HepG2 (cell line): Measurements from ENCODE around the gene HSP90AB1. TPM values are rescaled to one million over a fixed set of nuclear protein-coding genes. Genes with fewer than 3 reads are reported as not detected.

ENCODE experiments used
- CHD4 ChIP-seq: fragments of 200-600 bp; sonication (generic); IDR thresholded peaks from 2 replicates; pipeline ENCODE4 v1.7.0; 2017; ENCODE audit warnings: mild to moderate bottlenecking, low read length, borderline replicate concordance
- ELK4 ChIP-seq: sonication (generic); formaldehyde crosslinking; IDR thresholded peaks from 2 replicates; pipeline ENCODE4 v1.9.0; 2021; ENCODE audit warnings: missing genetic modification reagents, borderline replicate concordance
- FOXC1 ChIP-seq: sonication (generic); formaldehyde crosslinking; IDR thresholded peaks from 2 replicates; pipeline ENCODE4 v1.8.0; 2022; ENCODE audit warnings: mild to moderate bottlenecking, missing genetic modification reagents, borderline replicate concordance
- IRF1 ChIP-seq: sonication (generic); formaldehyde crosslinking; IDR thresholded peaks from 2 replicates; pipeline ENCODE4 v1.4.0; 2020; ENCODE audit warnings: low read depth, mild to moderate bottlenecking, missing genetic modification reagents
- MAFK ChIP-seq, 2 experiments: IDR thresholded peaks in 1 of 2; conservative IDR thresholded peaks in 1 of 2; 2 replicates each; pipeline ENCODE4 v1.6.1; 2011; ENCODE audit warnings: improper control_type of control experiment in 2 of 2, low read length in 2 of 2
- MBNL3 ChIP-seq: fragments of 250-450 bp; sonication (Bioruptor Pico); conservative IDR thresholded peaks from 2 replicates; pipeline ENCODE4 v1.8.0; 2022; ENCODE audit warnings: mild to moderate bottlenecking, inconsistent platforms
- MLXIP ChIP-seq: sonication (generic); formaldehyde crosslinking; IDR thresholded peaks from 2 replicates; pipeline ENCODE4 v1.9.0; 2021; ENCODE audit warnings: missing genetic modification reagents, borderline replicate concordance
- MTF2 ChIP-seq: sonication (generic); formaldehyde crosslinking; IDR thresholded peaks from 2 replicates; pipeline ENCODE4 v1.5.0; 2020; ENCODE audit warnings: missing genetic modification reagents, borderline replicate concordance
- NKX3-1 ChIP-seq: sonication (generic); formaldehyde crosslinking; IDR thresholded peaks from 2 replicates; pipeline ENCODE4 v1.5.0; 2020; ENCODE audit warnings: missing genetic modification reagents
- PBX3 ChIP-seq: sonication (generic); formaldehyde crosslinking; IDR thresholded peaks from 2 replicates; pipeline ENCODE4 v1.8.1; 2023; ENCODE audit warnings: missing genetic modification reagents, inconsistent platforms, borderline replicate concordance
- REXO4 ChIP-seq: sonication (generic); formaldehyde crosslinking; IDR thresholded peaks from 2 replicates; pipeline ENCODE4 v1.8.0; 2022; ENCODE audit warnings: missing genetic modification reagents, mild to moderate bottlenecking, borderline replicate concordance
- RXRA ChIP-seq: sonication (generic); formaldehyde crosslinking; IDR thresholded peaks from 2 replicates; pipeline ENCODE4 v1.5.1; 2020; ENCODE audit warnings: missing genetic modification reagents
- SMC3 ChIP-seq: IDR thresholded peaks from 2 replicates; pipeline ENCODE4 v1.6.1; 2011; ENCODE audit warnings: low read length, improper control_type of control experiment
- ZBTB1 ChIP-seq: sonication (generic); formaldehyde crosslinking; IDR thresholded peaks from 2 replicates; pipeline ENCODE4 v1.4.0; 2020; ENCODE audit warnings: missing genetic modification reagents, borderline replicate concordance
- ZBTB34 ChIP-seq: sonication (generic); formaldehyde crosslinking; IDR thresholded peaks from 2 replicates; pipeline ENCODE4 v1.8.0; 2022; ENCODE audit warnings: mild to moderate bottlenecking, missing genetic modification reagents
- ZGPAT ChIP-seq: IDR thresholded peaks from 2 replicates; pipeline ENCODE4 v1.6.1; 2016; ENCODE audit warnings: mild to moderate bottlenecking
- ZNF343 ChIP-seq: sonication (generic); formaldehyde crosslinking; IDR thresholded peaks from 2 replicates; pipeline ENCODE4 v1.4.0; 2020; ENCODE audit warnings: mild to moderate bottlenecking, missing genetic modification reagents
- ZNF432 ChIP-seq: sonication (generic); formaldehyde crosslinking; IDR thresholded peaks from 2 replicates; pipeline ENCODE4 v1.5.0; 2020; ENCODE audit warnings: missing genetic modification reagents, mild to moderate bottlenecking, borderline replicate concordance
- ZNF747 ChIP-seq: sonication (generic); formaldehyde crosslinking; IDR thresholded peaks from 2 replicates; pipeline ENCODE4 v1.8.1; 2023; ENCODE audit warnings: missing genetic modification reagents, mild to moderate bottlenecking, borderline replicate concordance
- polyA plus RNA-seq, 8 experiments: library from polyadenylated mRNA; depleted of rRNA in 3 of 8; stranded (reverse) in 7 of 8; unstranded in 1 of 8; fragments of >200 nt; fragmentation: Illumina TruSeq in 4 of 8; extraction: Trizol in 4 of 8; gene quantifications; 2 replicates each; pipeline versions ENCODE4 v1.2.1 to v1.2.3, GENCODE V29; 2011 to 2016; ENCODE audit warnings: low read depth in 4 of 8, missing spikeins in 1 of 8, mixed read lengths in 1 of 8; ENCODE audit not compliant: insufficient read depth in 1 of 8
- total RNA-seq, 5 experiments: library from RNA; depleted of rRNA; stranded (reverse); fragments of >200 nt; fragmentation: Illumina TruSeq; extraction: Trizol; gene quantifications; 2 replicates each; pipeline ENCODE4 v1.2.3, GENCODE V29; 2016; ENCODE audit warnings: low read depth in 1 of 5

Gene HSP90AB1
- total and polyA plus RNA-seq, 2 of the 13 experiments (the other 11 are each of a cell fraction or from before 2014, with no cell fraction given): 1,325 to 1,472 TPM

GRCh38 chr6:44245912-44246662 is 814 bp upstream of the HSP90AB1 start (continued):
- 0 out of 2 replicates have a peak, but pooled peaks have one; percentile 4 for TF ChIP-seq MTF2 (CRISPR knock-in tag)
- TF ChIP-seq MAFK (conservative IDR thresholded peaks at IDR 0.05 in 1 of 2, IDR thresholded peaks at IDR 0.05 in 1 of 2; ENCODE audit: low read length in 2 of 2): no peak
- no peak for TF ChIP-seq ZBTB1
- peak; percentile 65 for TF ChIP-seq ZNF747 (CRISPR knock-in tag)
- TF ChIP-seq MLXIP (CRISPR knock-in tag): peak; percentile 32; the same call in 1 of the 2 replicates
- TF ChIP-seq ZBTB34 (CRISPR knock-in tag): 0 out of 2 replicates have a peak, but pooled peaks have one; percentile 77
- peak; percentile 86; the same call in 1 of the 2 replicates for TF ChIP-seq MBNL3 (CRISPR knock-in tag)
- no peak for TF ChIP-seq REXO4 (CRISPR knock-in tag)
- 0 out of 2 replicates have a peak, but pooled peaks have one; percentile 20 for TF ChIP-seq ELK4 (CRISPR knock-in tag)
- TF ChIP-seq CHD4: peak; percentile 79; the same call in 1 of the 2 replicates
- 0 out of 2 replicates have a peak, but pooled peaks have one; percentile 2 for TF ChIP-seq ZNF343 (CRISPR knock-in tag)
- TF ChIP-seq FOXC1 (CRISPR knock-in tag): no peak
- TF ChIP-seq ZGPAT (CRISPR knock-in tag): peak; percentile 95
- TF ChIP-seq IRF1 (CRISPR knock-in tag): no peak
- TF ChIP-seq SMC3: no peak
- TF ChIP-seq PBX3: peak; percentile 20; the same call in 1 of the 2 replicates
- TF ChIP-seq NKX3-1 (CRISPR knock-in tag): peak; percentile 56
- TF ChIP-seq RXRA (CRISPR knock-in tag): peak; percentile 52; the same call in 1 of the 2 replicates
- no peak for TF ChIP-seq ZNF432 (CRISPR knock-in tag)
